DOHH2 (cell line): ENCODE measurements around the gene MBTD1.

ENCODE experiments used
- H3F3A ChIP-seq: fragments of 200-600 bp; sonication (generic), shearing (Covaris generic); 2 replicates; pipeline ENCODE4 v1.6.0; 2016; ENCODE audit warnings: antibody characterized with exemption, mild to moderate bottlenecking; ENCODE audit not compliant: control insufficient read depth, insufficient read depth
- H3K27ac ChIP-seq: fragments of 200-600 bp; sonication (generic); 2 replicates; pipeline ENCODE4 v1.5.1; 2014; ENCODE audit warnings: low read depth, mild to moderate bottlenecking, low read length, moderate library complexity
- H3K27me3 ChIP-seq: fragments of 200-600 bp; sonication (generic); 2 replicates; pipeline ENCODE4 v1.6.1; 2014; ENCODE audit warnings: mild to moderate bottlenecking, low read length, mixed read lengths; ENCODE audit not compliant: control insufficient read depth
- H3K36me3 ChIP-seq: fragments of 200-600 bp; sonication (generic); 2 replicates; pipeline ENCODE4 v1.6.1; 2014; ENCODE audit warnings: mild to moderate bottlenecking, low read length, moderate library complexity, mixed read lengths; ENCODE audit not compliant: control insufficient read depth
- H3K4me1 ChIP-seq: fragments of 200-600 bp; sonication (generic); 2 replicates; pipeline ENCODE4 v1.6.1; 2014; ENCODE audit warnings: mild to moderate bottlenecking, low read length, mixed read lengths; ENCODE audit not compliant: control insufficient read depth
- H3K4me2 ChIP-seq: fragments of 200-600 bp; sonication (generic); 2 replicates; pipeline ENCODE4 v1.6.0; 2014; ENCODE audit warnings: mild to moderate bottlenecking, low read length, moderate library complexity
- H3K4me3 ChIP-seq: fragments of 200-600 bp; sonication (generic); 2 replicates; pipeline ENCODE4 v1.5.1; 2014; ENCODE audit warnings: mild to moderate bottlenecking, low read length, mixed read lengths
- H3K79me2 ChIP-seq: fragments of 200-600 bp; sonication (generic); 2 replicates; pipeline ENCODE4 v1.6.1; 2014; ENCODE audit warnings: mild to moderate bottlenecking, low read length, mixed read lengths; ENCODE audit not compliant: control insufficient read depth
- H3K9me2 ChIP-seq: fragments of 200-600 bp; sonication (generic); replicated peaks from 2 replicates; pipeline ENCODE4 v1.6.1; 2014; ENCODE audit warnings: mild to moderate bottlenecking, low read length, mixed read lengths; ENCODE audit not compliant: control insufficient read depth
- H3K9me3 ChIP-seq: fragments of 200-600 bp; sonication (generic); 2 replicates; pipeline ENCODE4 v1.6.1; 2014; ENCODE audit warnings: antibody characterized with exemption, low read length, mixed read lengths; ENCODE audit not compliant: control insufficient read depth, insufficient read depth
- H4K20me1 ChIP-seq: fragments of 200-600 bp; sonication (generic); 2 replicates; pipeline ENCODE4 v1.6.0; 2014; ENCODE audit warnings: low read depth, mild to moderate bottlenecking, antibody characterized with exemption, low read length, moderate library complexity; ENCODE audit not compliant: control insufficient read depth, insufficient read depth
- EZH2phosphoT487 ChIP-seq: fragments of 200-600 bp; sonication (generic); IDR thresholded peaks from 2 replicates; pipeline ENCODE4 v1.6.1; 2017; ENCODE audit warnings: borderline replicate concordance, mild to moderate bottlenecking, antibody characterized with exemption, low read length, moderate library complexity, mixed read lengths
- TF ChIP-seq, protein P1 (sequence below): fragments of 200-600 bp; sonication (generic); IDR thresholded peaks from one replicate; pipeline ENCODE4 v1.5.1; 2014; ENCODE audit warnings: antibody characterized with exemption, mild to moderate bottlenecking, low read depth, low read length; ENCODE audit not compliant: poor library complexity, severe bottlenecking

The MBTD1 gene

DNA sequence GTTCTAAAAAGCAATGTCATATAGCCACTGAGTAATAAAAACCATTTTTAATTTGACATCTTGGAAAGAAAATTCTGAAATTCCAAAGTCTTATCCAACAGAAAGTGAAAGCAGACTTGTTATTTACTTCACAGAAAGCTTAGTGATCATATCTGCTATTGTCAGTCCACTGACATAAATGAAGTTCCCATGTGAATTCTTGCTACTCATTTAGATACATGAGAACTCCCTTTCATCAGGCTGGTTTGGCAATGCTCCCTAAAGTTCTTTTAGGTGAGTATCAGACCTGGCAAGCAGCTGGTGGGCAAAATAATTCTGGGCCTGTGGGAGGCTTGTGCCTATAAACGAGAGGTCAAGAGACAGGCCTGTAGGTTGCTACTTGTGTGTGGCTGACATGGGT is 70.2 kb downstream of the MBTD1 start:
- Histone ChIP-seq H3K9me2 (no peaks in the 10 kb centered on the region), H3K4me1 (no peaks in the 10 kb centered on the region), H3K27ac (no peak overlapping the region), H3K9me3 (no peaks in the 10 kb centered on the region), H4K20me1 (no peaks in the 10 kb centered on the region), H3K4me3 (no peak overlapping the region), H3K79me2 (no peaks in the 10 kb centered on the region), H3K4me2 (no peak overlapping the region), H3K36me3 (peaks cover 68% of the 10 kb centered on the region), H3K27me3 (no peaks in the 10 kb centered on the region), H3F3A (peaks cover 6% of the 10 kb centered on the region; the same call in 1 of the 2 replicates)
- TF ChIP-seq, protein P1, sequence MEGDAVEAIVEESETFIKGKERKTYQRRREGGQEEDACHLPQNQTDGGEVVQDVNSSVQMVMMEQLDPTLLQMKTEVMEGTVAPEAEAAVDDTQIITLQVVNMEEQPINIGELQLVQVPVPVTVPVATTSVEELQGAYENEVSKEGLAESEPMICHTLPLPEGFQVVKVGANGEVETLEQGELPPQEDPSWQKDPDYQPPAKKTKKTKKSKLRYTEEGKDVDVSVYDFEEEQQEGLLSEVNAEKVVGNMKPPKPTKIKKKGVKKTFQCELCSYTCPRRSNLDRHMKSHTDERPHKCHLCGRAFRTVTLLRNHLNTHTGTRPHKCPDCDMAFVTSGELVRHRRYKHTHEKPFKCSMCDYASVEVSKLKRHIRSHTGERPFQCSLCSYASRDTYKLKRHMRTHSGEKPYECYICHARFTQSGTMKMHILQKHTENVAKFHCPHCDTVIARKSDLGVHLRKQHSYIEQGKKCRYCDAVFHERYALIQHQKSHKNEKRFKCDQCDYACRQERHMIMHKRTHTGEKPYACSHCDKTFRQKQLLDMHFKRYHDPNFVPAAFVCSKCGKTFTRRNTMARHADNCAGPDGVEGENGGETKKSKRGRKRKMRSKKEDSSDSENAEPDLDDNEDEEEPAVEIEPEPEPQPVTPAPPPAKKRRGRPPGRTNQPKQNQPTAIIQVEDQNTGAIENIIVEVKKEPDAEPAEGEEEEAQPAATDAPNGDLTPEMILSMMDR: no peak
- no peak for TF ChIP-seq EZH2phosphoT487

DNA sequence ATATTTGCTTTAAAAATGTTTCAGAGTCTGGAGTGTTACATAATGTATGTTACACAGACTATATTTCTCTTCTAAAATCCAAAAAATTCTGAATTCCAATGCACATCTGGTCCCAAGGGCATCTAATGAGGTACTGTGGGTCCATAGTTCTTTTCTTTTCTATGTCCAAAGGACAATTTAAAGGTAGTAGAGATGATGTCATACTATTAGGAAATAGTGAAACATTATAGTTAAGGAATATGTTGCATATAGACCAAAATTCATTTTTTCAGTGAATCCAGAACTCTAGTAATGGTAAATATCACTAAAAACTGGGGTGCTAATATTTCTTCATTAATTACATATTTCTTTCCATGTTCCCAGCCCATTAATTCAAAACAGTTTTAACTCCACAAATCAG is 70.7 kb downstream of the MBTD1 start:
- Histone ChIP-seq H4K20me1 (no peaks in the 10 kb centered on the region), H3F3A (peaks cover 6% of the 10 kb centered on the region), H3K4me1 (peaks cover 3% of the 10 kb centered on the region), H3K36me3 (peaks cover 71% of the 10 kb centered on the region), H3K9me3 (no peaks in the 10 kb centered on the region), H3K4me2 (no peak overlapping the region), H3K27ac (no peak overlapping the region), H3K27me3 (no peaks in the 10 kb centered on the region), H3K79me2 (no peaks in the 10 kb centered on the region), H3K9me2 (no peaks in the 10 kb centered on the region), H3K4me3 (no peak overlapping the region)
- TF ChIP-seq, protein P1: no peak
- no peak for TF ChIP-seq EZH2phosphoT487

DNA sequence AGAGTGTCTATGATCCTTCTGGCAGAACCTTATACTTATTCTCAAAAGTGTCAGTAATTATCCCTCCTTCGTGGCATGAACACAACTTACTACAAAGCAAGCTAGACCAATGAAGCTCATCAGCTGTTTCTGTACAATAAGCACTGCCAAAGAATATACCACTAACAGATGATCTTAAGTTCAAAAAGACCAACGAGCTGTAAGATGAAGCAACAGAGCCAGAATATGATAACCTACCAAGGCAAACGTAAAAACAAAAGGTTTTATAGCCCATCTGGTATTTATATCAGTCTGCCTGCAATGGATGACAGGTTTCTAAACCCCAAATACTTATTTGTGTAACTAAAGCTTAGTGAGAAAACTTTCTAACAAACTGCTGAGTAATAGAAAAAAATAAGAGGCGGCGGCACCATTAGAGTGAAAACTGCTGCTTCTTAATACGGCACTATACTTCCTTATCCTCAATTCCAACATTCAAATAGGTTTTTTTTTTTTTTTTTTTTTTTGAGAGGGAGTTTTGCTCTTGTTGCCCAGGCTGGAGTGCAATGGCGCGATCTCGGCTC is 71.5 kb downstream of the MBTD1 start:
- H3K36me3 ChIP-seq: peaks cover 70% of the 10 kb centered on the region
- H3K27me3 ChIP-seq: no peaks in the 10 kb centered on the region
- H3K27ac ChIP-seq: no peak overlapping the region
- H3K9me3 ChIP-seq: no peaks in the 10 kb centered on the region
- no peaks in the 10 kb centered on the region for H3K9me2 ChIP-seq
- no peaks in the 10 kb centered on the region for H4K20me1 ChIP-seq
- H3K4me3 ChIP-seq: no peak overlapping the region
- TF ChIP-seq, protein P1: no peak
- no peak for TF ChIP-seq EZH2phosphoT487
- peaks cover 6% of the 10 kb centered on the region for H3K4me1 ChIP-seq
- H3K79me2 ChIP-seq: no peaks in the 10 kb centered on the region
- peaks cover 6% of the 10 kb centered on the region for H3F3A ChIP-seq
- H3K4me2 ChIP-seq: no peak overlapping the region
